Ramos (cell line): ENCODE results near the gene RASL10A.

Experiments used
- in situ Hi-C: fragments of 300-500 bp; cut with MboI; formaldehyde crosslinking; loops from one replicate; pipeline ENCODE4 v1.14.3; 2022; ENCODE audit warnings: low sequenced_read_pairs; ENCODE audit not compliant: unreplicated experiment

The RASL10A gene

DNA sequence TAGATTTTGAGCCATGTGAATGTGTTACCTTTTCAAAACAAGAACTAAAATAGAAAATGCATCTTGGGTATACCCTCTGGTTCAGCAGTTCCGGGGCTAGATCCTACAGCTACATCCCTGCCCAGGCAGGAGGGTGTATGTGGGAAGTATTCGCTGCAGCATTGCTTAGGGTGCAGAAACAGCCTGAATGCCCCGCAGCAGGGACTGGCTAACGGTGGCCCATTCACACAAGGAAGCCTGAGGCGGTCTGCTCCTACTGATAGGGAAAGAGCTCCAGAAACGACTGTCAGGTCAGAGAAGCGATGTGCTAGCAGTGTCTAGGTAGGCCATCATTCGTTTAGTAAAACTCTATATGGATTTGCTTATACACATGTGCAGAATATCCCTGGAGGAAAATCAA is 9.9 kb upstream of the RASL10A start:
- in situ Hi-C loops = no loop called here

- in situ Hi-C loops = no loop called here
Measured at GRCh38 chr22:29323641-29324040, 8.1 kb upstream of the RASL10A start.

GRCh38 chr22:29320546-29320945 is 5.0 kb upstream of the RASL10A start:
- in situ Hi-C loops = no loop called here

GRCh38 chr22:29319072-29319471 is 3.6 kb upstream of the RASL10A start:
- in situ Hi-C loops = no loop called here

DNA sequence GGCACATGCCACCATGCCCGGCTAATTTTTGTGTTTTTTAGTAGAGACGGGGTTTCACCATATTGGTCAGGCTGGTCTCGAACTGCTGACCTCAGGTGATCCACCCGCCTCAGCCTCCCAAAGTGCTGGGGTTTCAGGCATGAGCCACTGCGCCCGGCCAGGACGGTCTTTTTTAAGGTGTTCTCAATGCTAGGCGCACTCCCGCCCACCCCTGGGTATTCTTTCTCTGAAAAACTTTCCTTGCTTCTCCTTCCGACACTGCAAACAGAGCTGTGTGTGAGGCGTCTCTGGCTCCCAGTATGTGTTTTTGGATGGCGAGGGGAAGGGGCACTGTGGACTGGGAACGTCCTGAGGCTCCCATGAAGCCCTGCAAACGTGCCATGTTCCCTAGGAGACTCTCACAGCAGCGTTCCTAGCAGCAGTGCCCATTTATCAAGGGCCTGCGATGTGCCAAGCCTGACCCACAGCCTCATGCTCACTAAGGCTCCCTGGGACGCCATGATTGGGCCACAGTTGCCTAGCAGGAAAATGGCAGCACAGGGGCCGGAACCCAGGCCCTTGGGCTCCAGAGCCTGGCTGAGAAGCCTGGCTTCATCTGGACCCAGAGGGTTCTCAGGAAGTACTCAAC is 2.4 kb upstream of the RASL10A start:
- in situ Hi-C loops = no loop called here

GRCh38 chr22:29316141-29316828 is 788 bp upstream of the RASL10A start:
- in situ Hi-C loops = no loop called here

DNA sequence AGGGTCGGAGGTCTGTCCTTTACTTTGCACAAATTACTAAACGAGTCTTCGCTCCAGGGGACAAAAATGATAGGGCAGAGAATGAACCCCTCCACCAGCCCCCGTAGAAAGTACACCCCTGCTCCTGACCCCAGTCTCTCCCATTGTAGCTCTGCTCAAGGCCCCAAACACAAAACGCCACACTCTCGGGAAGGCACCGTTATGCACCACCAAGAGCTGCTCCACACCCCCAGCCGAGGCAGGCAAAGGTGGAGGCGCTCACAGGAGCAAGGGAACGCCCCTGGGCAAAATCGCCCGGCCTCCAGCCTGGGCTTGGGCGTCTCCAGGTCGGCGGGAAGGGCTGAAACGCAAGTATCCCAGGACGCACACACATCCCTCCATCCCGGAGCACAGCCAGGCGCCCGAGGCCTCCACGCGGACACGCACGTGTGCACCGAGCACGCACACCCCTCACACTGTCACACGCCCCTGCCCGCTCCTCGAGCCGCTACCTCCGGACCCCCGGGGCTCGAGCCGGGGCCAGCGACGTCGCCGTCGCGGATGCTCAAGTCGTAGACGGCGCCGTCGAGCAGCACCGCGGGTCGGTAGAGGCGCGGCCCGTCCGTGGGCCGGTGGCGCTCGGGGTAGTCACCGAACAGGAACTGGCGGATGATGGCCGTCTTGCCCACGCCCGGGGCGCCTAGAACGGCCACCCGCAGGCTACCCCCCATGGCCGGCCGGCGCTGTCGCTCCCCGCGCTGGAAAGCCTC is 786 bp downstream of the RASL10A start:
- in situ Hi-C loops = no loop called here

GRCh38 chr22:29313576-29314466 is 1.7 kb downstream of the RASL10A start:
- in situ Hi-C loops = no loop called here

- in situ Hi-C loops = no loop called here
Measured at GRCh38 chr22:29313126-29313575, 2.3 kb downstream of the RASL10A start.

DNA sequence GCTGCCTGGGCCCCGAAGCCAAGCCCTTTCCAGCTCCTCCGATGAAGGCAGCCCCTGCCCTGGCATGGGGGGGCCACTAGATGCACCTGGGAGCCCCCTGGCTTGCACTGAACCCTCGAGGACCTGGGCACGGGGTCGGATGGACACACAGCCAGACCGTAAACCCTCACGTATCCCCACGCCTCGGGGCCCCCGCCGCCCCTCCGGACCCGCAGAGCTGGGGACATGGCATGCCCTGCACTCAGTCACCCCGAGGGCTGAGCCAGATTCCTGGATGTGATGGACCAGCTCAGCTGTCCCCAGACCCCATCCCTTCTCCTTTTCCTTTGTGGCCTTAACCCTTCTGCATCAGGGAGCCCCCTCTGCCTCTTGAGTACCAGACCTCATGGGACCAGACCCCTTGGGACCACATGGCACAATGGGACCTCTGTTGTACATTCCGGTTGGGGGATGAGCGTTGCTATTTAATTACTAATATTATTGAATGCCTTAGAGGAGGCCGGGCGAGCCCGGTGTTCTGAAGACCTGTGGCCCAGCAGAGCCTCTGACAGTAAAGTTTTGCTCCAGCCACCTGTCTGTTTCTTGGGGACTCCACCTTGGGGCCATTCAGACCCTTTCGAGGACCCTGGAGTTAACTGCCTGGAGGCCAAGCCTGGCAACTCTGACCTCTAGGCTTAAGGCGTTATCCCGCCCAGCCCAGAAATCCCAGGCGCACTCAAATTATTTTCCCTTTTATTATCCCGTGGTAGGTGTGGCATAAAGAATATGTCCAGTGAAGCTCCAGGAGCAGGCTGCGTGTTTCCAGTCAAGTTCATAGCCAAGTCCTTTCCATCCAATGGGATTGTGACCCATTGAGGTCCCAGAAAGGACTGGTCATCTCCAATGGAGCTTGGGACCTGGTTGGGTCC is 3.0 kb downstream of the RASL10A start:
- in situ Hi-C loops = no loop called here

GRCh38 chr22:29311464-29312217 is 3.9 kb downstream of the RASL10A start:
- in situ Hi-C loops = no loop called here

DNA sequence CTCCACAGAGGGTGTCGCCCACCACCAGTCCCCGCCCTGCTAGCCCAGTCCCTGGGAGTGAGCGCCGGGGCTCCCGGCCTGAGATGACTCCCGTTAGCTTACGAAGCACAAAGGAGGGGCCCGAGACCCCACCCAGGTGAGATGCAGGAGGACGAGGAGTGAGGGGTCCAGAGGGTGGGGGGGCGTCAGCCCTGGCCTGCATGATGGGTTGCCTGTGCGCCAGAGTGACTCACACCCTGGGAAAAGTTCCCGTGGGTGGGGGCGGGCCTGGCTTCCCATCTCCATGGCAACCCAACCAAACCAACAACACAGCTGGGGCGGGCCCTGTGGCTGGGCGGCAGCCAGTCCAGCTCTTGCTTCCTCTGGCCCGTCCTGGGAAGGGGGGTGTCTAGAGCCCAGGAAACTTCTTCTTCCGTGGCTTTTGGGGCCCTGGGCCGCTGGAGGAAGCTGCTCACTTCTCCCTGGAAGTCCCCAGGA is 4.6 kb downstream of the RASL10A start:
- in situ Hi-C loops = no loop called here

DNA sequence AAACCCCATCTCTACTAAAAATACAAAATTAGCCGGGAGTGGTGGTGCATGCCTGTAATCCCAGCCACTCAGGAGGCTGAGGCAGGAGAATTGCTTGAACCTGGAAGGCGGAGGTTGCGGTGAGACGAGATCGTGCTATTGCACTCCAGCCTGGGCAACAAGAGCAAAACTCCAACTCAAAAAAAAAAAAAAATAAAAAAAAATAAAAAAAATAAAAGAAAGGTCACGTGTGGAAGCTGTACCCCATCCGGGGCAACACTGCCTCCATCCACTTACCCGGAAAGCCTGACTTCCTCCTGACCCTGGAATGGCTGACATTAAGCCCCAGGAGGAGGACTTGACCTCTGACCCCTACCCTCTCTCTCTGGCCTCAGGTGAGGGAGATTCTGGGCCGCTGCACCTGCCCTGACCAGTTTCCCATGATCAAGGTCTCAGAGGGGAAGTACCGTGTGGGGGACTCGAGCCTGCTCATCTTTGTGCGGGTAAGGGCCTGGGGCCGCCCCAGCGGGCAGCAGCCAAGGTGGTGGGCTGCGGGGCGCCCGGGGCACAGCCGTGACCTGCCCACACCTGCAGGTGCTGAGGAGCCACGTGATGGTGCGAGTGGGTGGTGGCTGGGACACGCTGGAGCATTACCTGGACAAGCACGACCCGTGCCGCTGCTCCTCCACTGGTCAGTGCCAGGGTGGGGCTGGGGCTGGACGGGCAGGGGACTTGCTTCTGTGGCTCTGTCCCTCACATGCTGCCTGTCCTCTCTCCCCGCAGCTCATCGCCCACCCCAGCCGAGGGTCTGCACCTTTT is 5.2 kb downstream of the RASL10A start:
- in situ Hi-C loops = no loop called here

- in situ Hi-C loops = no loop called here
Measured at GRCh38 chr22:29309332-29310064, 6.0 kb downstream of the RASL10A start.

DNA sequence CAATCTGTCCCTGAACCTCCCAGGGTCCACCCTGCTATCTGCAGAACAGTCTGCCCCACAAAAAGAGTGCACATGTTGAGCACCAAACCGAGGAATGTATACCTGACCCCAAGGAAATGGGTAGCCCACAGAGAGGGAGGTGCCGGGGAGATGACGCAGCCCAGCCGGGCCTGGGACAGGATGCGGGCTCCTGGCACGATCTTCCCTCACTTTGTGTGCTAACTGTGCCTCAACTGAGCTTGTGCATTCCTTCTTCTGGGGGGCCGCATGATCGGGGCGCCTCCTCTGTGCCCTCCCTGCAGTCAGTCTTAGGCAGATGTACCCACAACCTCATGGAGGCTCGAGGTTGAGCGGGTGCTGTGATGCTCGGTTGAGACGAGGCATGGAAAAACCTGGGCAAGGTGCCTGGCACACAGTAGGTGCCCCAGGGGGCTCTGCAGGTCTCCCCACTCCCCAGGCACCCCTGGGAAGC is 6.7 kb downstream of the RASL10A start:
- in situ Hi-C loops = no loop called here

- in situ Hi-C loops = no loop called here
Measured at GRCh38 chr22:29308148-29308790, 7.2 kb downstream of the RASL10A start.
